GM23338 (cell line): ENCODE results near the gene COX7A2.

Source experiments
- CREB1 ChIP-seq: fragments of 250-450 bp; sonication (Bioruptor Pico); IDR thresholded peaks from 2 replicates; pipeline ENCODE4 v1.5.0; 2020; ENCODE audit warnings: low read depth, mild to moderate bottlenecking, moderate library complexity
- CTCF ChIP-seq, 2 experiments: fragments of 200-600 bp in 1 of 2; sonication (generic) in 1 of 2; conservative IDR thresholded peaks; 2 replicates each; pipeline versions ENCODE4 v1.5.1 to v1.6.1; 2016 to 2017; ENCODE audit warnings: antibody characterized with exemption in 2 of 2, low read depth in 2 of 2, mild to moderate bottlenecking in 2 of 2, moderate library complexity in 1 of 2
- ETS1 ChIP-seq: IDR thresholded peaks from 2 replicates; pipeline ENCODE4 v1.6.1; 2016; ENCODE audit warnings: antibody characterized with exemption
- EZH2 ChIP-seq: fragments of 200-600 bp; sonication (generic); IDR thresholded peaks from one replicate; pipeline ENCODE4 v1.8.0; 2017; ENCODE audit warnings: antibody characterized with exemption, mild to moderate bottlenecking, low read depth; ENCODE audit not compliant: unreplicated experiment
- EZH2phosphoT487 ChIP-seq: fragments of 200-600 bp; sonication (generic); IDR thresholded peaks from one replicate; pipeline ENCODE4 v1.8.1; 2018; ENCODE audit warnings: antibody characterized with exemption; ENCODE audit not compliant: unreplicated experiment
- JUNB ChIP-seq: IDR thresholded peaks from one replicate; pipeline ENCODE4 v1.6.1; 2016; ENCODE audit warnings: antibody characterized with exemption; ENCODE audit not compliant: unreplicated experiment
- NANOG ChIP-seq: IDR thresholded peaks from 2 replicates; pipeline ENCODE4 v1.6.1; 2016; ENCODE audit warnings: antibody characterized with exemption, borderline replicate concordance
- POLR2AphosphoS5 ChIP-seq: IDR thresholded peaks from 2 replicates; pipeline ENCODE4 v1.6.1; 2016; ENCODE audit warnings: antibody characterized with exemption, low read depth
- ZNF114 ChIP-seq: fragments of 250-450 bp; sonication (Bioruptor Pico); IDR thresholded peaks from 2 replicates; pipeline ENCODE4 v1.5.0; 2020; ENCODE audit warnings: mild to moderate bottlenecking, moderate library complexity
- ZNF331 ChIP-seq: fragments of 250-450 bp; sonication (Bioruptor Pico); IDR thresholded peaks from 2 replicates; pipeline ENCODE4 v1.5.0; 2020; ENCODE audit warnings: low read depth, mild to moderate bottlenecking, moderate library complexity
- TF ChIP-seq, protein P1 (sequence below): IDR thresholded peaks from one replicate; pipeline ENCODE4 v1.6.1; 2018; ENCODE audit warnings: antibody characterized with exemption; ENCODE audit not compliant: unreplicated experiment

- TF ChIP-seq CTCF (conservative IDR thresholded peaks at IDR 0.05; ENCODE audit: low read depth in 2 of 2), result no peak
- TF ChIP-seq EZH2, result no peak
- TF ChIP-seq CREB1 (CRISPR knock-in tag), result no peak
- TF ChIP-seq EZH2phosphoT487, result no peak
- no peak for TF ChIP-seq POLR2AphosphoS5
- TF ChIP-seq, protein P1, sequence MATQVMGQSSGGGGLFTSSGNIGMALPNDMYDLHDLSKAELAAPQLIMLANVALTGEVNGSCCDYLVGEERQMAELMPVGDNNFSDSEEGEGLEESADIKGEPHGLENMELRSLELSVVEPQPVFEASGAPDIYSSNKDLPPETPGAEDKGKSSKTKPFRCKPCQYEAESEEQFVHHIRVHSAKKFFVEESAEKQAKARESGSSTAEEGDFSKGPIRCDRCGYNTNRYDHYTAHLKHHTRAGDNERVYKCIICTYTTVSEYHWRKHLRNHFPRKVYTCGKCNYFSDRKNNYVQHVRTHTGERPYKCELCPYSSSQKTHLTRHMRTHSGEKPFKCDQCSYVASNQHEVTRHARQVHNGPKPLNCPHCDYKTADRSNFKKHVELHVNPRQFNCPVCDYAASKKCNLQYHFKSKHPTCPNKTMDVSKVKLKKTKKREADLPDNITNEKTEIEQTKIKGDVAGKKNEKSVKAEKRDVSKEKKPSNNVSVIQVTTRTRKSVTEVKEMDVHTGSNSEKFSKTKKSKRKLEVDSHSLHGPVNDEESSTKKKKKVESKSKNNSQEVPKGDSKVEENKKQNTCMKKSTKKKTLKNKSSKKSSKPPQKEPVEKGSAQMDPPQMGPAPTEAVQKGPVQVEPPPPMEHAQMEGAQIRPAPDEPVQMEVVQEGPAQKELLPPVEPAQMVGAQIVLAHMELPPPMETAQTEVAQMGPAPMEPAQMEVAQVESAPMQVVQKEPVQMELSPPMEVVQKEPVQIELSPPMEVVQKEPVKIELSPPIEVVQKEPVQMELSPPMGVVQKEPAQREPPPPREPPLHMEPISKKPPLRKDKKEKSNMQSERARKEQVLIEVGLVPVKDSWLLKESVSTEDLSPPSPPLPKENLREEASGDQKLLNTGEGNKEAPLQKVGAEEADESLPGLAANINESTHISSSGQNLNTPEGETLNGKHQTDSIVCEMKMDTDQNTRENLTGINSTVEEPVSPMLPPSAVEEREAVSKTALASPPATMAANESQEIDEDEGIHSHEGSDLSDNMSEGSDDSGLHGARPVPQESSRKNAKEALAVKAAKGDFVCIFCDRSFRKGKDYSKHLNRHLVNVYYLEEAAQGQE, result no peak
- TF ChIP-seq ZNF331 (CRISPR knock-in tag), result no peak
- TF ChIP-seq ETS1, result no peak
- no peak for TF ChIP-seq JUNB
- no peak for TF ChIP-seq NANOG
- no peak for TF ChIP-seq ZNF114 (CRISPR knock-in tag)
Observed at GRCh38 chr6:75272145-75272840, 28.7 kb upstream of the COX7A2 start.
